A673 (cell line): Measurements from ENCODE around the gene CD4.

Source experiments
- EZH2 ChIP-seq: fragments of 200-600 bp; sonication (generic); IDR thresholded peaks from 2 replicates; pipeline ENCODE4 v1.6.1; 2017; ENCODE audit warnings: borderline replicate concordance, low read depth, mild to moderate bottlenecking, mixed read lengths, antibody characterized with exemption, low read length; ENCODE audit not compliant: poor library complexity, severe bottlenecking
- TF ChIP-seq, protein P1 (sequence below): fragments of 300-800, 200-600 bp; sonication (generic); conservative IDR thresholded peaks from 2 replicates; pipeline ENCODE4 v1.5.1; 2017; ENCODE audit warnings: low read depth, mild to moderate bottlenecking, antibody characterized with exemption, low read length, moderate library complexity, mixed read lengths

DNA sequence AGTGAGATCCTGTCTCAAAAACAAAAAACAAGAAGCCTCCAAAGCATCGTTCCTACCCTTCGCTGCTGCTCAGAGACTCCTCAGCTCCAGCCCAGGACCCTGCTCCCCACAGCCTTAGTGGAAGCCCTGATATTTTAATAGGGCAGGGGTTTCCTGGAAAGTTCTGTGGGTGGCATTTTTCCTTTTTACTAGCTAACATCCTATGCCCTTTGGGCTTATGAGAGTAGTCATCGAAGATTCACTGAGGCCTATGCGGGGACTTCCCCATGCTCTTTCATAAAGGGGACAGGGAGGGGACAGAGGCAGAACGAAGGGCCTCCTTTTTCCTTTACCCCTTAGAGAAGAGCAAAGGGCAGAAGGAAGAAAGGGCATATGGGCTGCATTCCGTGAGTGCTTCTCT, 8.8 kb upstream of the CD4 start:
- TF ChIP-seq, protein P1, sequence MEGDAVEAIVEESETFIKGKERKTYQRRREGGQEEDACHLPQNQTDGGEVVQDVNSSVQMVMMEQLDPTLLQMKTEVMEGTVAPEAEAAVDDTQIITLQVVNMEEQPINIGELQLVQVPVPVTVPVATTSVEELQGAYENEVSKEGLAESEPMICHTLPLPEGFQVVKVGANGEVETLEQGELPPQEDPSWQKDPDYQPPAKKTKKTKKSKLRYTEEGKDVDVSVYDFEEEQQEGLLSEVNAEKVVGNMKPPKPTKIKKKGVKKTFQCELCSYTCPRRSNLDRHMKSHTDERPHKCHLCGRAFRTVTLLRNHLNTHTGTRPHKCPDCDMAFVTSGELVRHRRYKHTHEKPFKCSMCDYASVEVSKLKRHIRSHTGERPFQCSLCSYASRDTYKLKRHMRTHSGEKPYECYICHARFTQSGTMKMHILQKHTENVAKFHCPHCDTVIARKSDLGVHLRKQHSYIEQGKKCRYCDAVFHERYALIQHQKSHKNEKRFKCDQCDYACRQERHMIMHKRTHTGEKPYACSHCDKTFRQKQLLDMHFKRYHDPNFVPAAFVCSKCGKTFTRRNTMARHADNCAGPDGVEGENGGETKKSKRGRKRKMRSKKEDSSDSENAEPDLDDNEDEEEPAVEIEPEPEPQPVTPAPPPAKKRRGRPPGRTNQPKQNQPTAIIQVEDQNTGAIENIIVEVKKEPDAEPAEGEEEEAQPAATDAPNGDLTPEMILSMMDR = no peak
- TF ChIP-seq EZH2 = no peak
